IMR-90 (cell line): ENCODE data around the gene C14orf93. TPM values are rescaled to one million over a fixed set of nuclear protein-coding genes. Genes with fewer than 3 reads are reported as not detected.

Source experiments
- ATAC-seq: fragments of 200-7000 bp; cut with Tn5 transposase; 2 replicates; pipeline ENCODE4 v1.9.1; 2020; ENCODE audit warnings: low read depth, mild to moderate bottlenecking, moderate library complexity
- BruUV-seq: library from RNA; stranded (reverse); fragments of 400-500 nt; replicated peaks from 2 replicates; lab custom pipeline; 2021; lab: Mats Ljungman, UMichigan
- CTCF ChIA-PET: fragments of 300-600 bp; formaldehyde crosslinking; extraction: SDS; loops from one replicate; lab custom pipeline; 2021; ENCODE audit warnings: antibody characterized with exemption; lab: Yijun Ruan, JAX
- POLR2A ChIA-PET: fragments of 300-600 bp; sonication (Branson Sonifier 250); formaldehyde crosslinking; loops from one replicate; lab custom pipeline; 2022; ENCODE audit warnings: antibody characterized with exemption; ENCODE audit not compliant: unreplicated experiment; lab: Charles Lee
- DNase-seq: peaks from one replicate; pipeline ENCODE4 v3.0.0; 2013
- H2AFZ ChIP-seq: replicated peaks from 2 replicates; pipeline ENCODE3; 2013; ENCODE audit warnings: low read length, mild to moderate bottlenecking; ENCODE audit not compliant: poor library complexity
- H2AK5ac ChIP-seq: 2 replicates; pipeline ENCODE4 v1.6.1; 2013; ENCODE audit warnings: low read depth, low read length, inconsistent platforms
- H2AK9ac ChIP-seq: replicated peaks from 2 replicates; pipeline ENCODE3; 2013; ENCODE audit warnings: mild to moderate bottlenecking, low read depth, low read length, moderate library complexity; ENCODE audit not compliant: poor library complexity
- H2BK120ac ChIP-seq: 2 replicates; pipeline ENCODE4 v1.6.1; 2013; ENCODE audit warnings: low read depth, low read length, inconsistent platforms
- H2BK15ac ChIP-seq: 3 replicates; pipeline ENCODE4 v1.6.1; 2013; ENCODE audit warnings: low read depth, low read length, inconsistent platforms
- H2BK20ac ChIP-seq: 2 replicates; pipeline ENCODE4 v1.6.1; 2013; ENCODE audit warnings: low read depth, mild to moderate bottlenecking, inconsistent platforms, low read length, moderate library complexity
- H2BK5ac ChIP-seq: 2 replicates; pipeline ENCODE4 v1.6.1; 2013; ENCODE audit warnings: mild to moderate bottlenecking, low read depth, low read length, inconsistent platforms; ENCODE audit not compliant: poor library complexity, severe bottlenecking
- H3K14ac ChIP-seq: replicated peaks from 2 replicates; pipeline ENCODE4 v1.6.1; 2013; ENCODE audit warnings: low read depth, low read length, inconsistent platforms
- H3K18ac ChIP-seq: 2 replicates; pipeline ENCODE4 v1.6.1; 2013; ENCODE audit warnings: low read depth, low read length, control low read depth
- H3K23ac ChIP-seq: 2 replicates; pipeline ENCODE4 v1.6.1; 2013; ENCODE audit warnings: low read depth, low read length, inconsistent platforms
- H3K27ac ChIP-seq: 2 replicates; pipeline ENCODE4 v1.5.1; 2013; ENCODE audit warnings: mild to moderate bottlenecking, control low read depth, low read length; ENCODE audit not compliant: insufficient read depth
- H3K27me3 ChIP-seq: 2 replicates; pipeline ENCODE4 v1.6.1; 2013; ENCODE audit warnings: low read length; ENCODE audit not compliant: control insufficient read depth, insufficient read depth
- H3K36me3 ChIP-seq: 2 replicates; pipeline ENCODE4 v1.6.1; 2013; ENCODE audit warnings: low read length, mixed read lengths; ENCODE audit not compliant: control insufficient read depth, insufficient read depth
- H3K4ac ChIP-seq: 2 replicates; pipeline ENCODE4 v1.6.1; 2013; ENCODE audit warnings: low read depth, low read length, inconsistent platforms
- H3K4me1 ChIP-seq: 2 replicates; pipeline ENCODE4 v1.6.1; 2013; ENCODE audit warnings: low read length, mixed read lengths; ENCODE audit not compliant: control insufficient read depth, insufficient read depth
- H3K4me2 ChIP-seq: 2 replicates; pipeline ENCODE4 v1.6.1; 2013; ENCODE audit warnings: low read depth, mild to moderate bottlenecking, control low read depth, low read length, moderate library complexity
- H3K4me3 ChIP-seq: 2 replicates; pipeline ENCODE4 v1.5.1; 2013; ENCODE audit warnings: low read depth, mild to moderate bottlenecking, control low read depth, low read length, moderate library complexity; ENCODE audit not compliant: insufficient read depth
- H3K56ac ChIP-seq: 2 replicates; pipeline ENCODE4 v1.6.1; 2013; ENCODE audit warnings: low read length, inconsistent platforms; ENCODE audit not compliant: insufficient read depth; ENCODE audit errors: extremely low read depth
- H3K79me1 ChIP-seq, 2 experiments: 2 replicates each; pipeline ENCODE4 v1.6.1; 2013; ENCODE audit warnings: low read length in 2 of 2, inconsistent platforms in 1 of 2, low read depth in 1 of 2
- H3K9ac ChIP-seq: 2 replicates; pipeline ENCODE4 v1.6.1; 2013; ENCODE audit warnings: low read depth, low read length, control low read depth
- H3K9me1 ChIP-seq: 2 replicates; pipeline ENCODE4 v1.6.1; 2013; ENCODE audit warnings: low read length, inconsistent platforms; ENCODE audit not compliant: insufficient read depth
- H3K9me3 ChIP-seq: 2 replicates; pipeline ENCODE4 v1.6.1; 2013; ENCODE audit warnings: low read length; ENCODE audit not compliant: control insufficient read depth, insufficient read depth
- H4K20me1 ChIP-seq: 2 replicates; pipeline ENCODE4 v1.6.1; 2013; ENCODE audit warnings: low read length, inconsistent platforms; ENCODE audit not compliant: insufficient read depth
- H4K5ac ChIP-seq: 2 replicates; pipeline ENCODE4 v1.6.1; 2013; ENCODE audit warnings: mild to moderate bottlenecking, low read depth, low read length, control low read depth
- H4K8ac ChIP-seq, 2 experiments: 2 replicates each; pipeline ENCODE4 v1.6.1; 2013; ENCODE audit warnings: low read depth in 2 of 2, low read length in 2 of 2, control low read depth in 1 of 2, inconsistent platforms in 1 of 2
- H4K91ac ChIP-seq: 2 replicates; pipeline ENCODE4 v1.6.1; 2013; ENCODE audit warnings: low read depth, low read length, inconsistent platforms; ENCODE audit not compliant: insufficient read depth
- BHLHE40 ChIP-seq: fragments of 150-350 bp; IDR thresholded peaks from 2 replicates; pipeline ENCODE4 v1.6.1; 2016; ENCODE audit warnings: mild to moderate bottlenecking, low read depth, low read length
- CHD1 ChIP-seq: IDR thresholded peaks from 2 replicates; pipeline ENCODE4 v1.6.1; 2012; ENCODE audit warnings: low read depth, low read length, improper control_type of control experiment
- FOS ChIP-seq: fragments of 150-350 bp; IDR thresholded peaks from 2 replicates; pipeline ENCODE4 v1.6.1; 2016; ENCODE audit warnings: low read depth, low read length
- MAZ ChIP-seq: IDR thresholded peaks from 2 replicates; pipeline ENCODE4 v1.6.1; 2012; ENCODE audit warnings: low read depth, mild to moderate bottlenecking, low read length, improper control_type of control experiment, moderate library complexity, borderline replicate concordance
- MXI1 ChIP-seq: IDR thresholded peaks from 2 replicates; pipeline ENCODE4 v1.6.1; 2012; ENCODE audit warnings: low read depth, mild to moderate bottlenecking, low read length, moderate library complexity, borderline replicate concordance
- NFE2L2 ChIP-seq: fragments of 150-350 bp; IDR thresholded peaks from 2 replicates; pipeline ENCODE4 v1.6.1; 2016; ENCODE audit warnings: low read depth, mild to moderate bottlenecking, low read length
- RAD21 ChIP-seq: IDR thresholded peaks from 2 replicates; pipeline ENCODE4 v1.6.1; 2012; ENCODE audit warnings: low read length, improper control_type of control experiment
- RFX5 ChIP-seq: IDR thresholded peaks from 2 replicates; pipeline ENCODE4 v1.8.0; 2012; ENCODE audit warnings: low read depth, mild to moderate bottlenecking, low read length, moderate library complexity
- SMC3 ChIP-seq: fragments of 150-350 bp; IDR thresholded peaks from 2 replicates; pipeline ENCODE4 v1.6.1; 2016; ENCODE audit warnings: low read depth, mild to moderate bottlenecking, antibody characterized with exemption, low read length, moderate library complexity
- WGBS, 2 experiments: methylation state at CpG; one replicate each; pipeline versions ENCODE4 v1.1.5 to v1.1.7; 2013; ENCODE audit warnings: missing lambda C conversion rate in 2 of 2; ENCODE audit not compliant: insufficient read length in 1 of 2; ENCODE audit errors: extremely low coverage in 2 of 2; 5-methylcytosine and 5-hydroxymethylcytosine counted together
- dilution Hi-C: fragments of 300-500 bp; cut with HindIII; formaldehyde crosslinking; loops from one replicate; pipeline ENCODE4 v1.14.3; 2018; ENCODE audit warnings: low sequenced_read_pairs; ENCODE audit not compliant: unreplicated experiment
- in situ Hi-C: fragments of 300-500 bp; cut with MboI; formaldehyde crosslinking; loops from 3 replicates; pipeline ENCODE4 v1.14.3; 2019; ENCODE audit warnings: low sequenced_read_pairs, inconsistent platforms, mixed read lengths
- intact Hi-C: fragments of 100-400 bp; cut with micrococcal nuclease; formaldehyde crosslinking; loops from 2 replicates; pipeline ENCODE4 v1.10.0; 2022
- polyA plus RNA-seq, 3 experiments: library from polyadenylated mRNA; depleted of rRNA; stranded (reverse); fragments of >200 nt; gene quantifications; 2 replicates each; pipeline ENCODE4 v1.2.3, GENCODE V29; 2012; ENCODE audit warnings: low replicate concordance in 1 of 3
- total RNA-seq: library from RNA; depleted of rRNA; stranded (reverse); fragments of >200 nt; gene quantifications from 2 replicates; pipeline ENCODE4 v1.2.3, GENCODE V29; 2012
- TF ChIP-seq, protein P1 (sequence below): fragments of 150-350 bp; IDR thresholded peaks from 2 replicates; pipeline ENCODE4 v1.6.1; 2016; ENCODE audit warnings: low read depth, mild to moderate bottlenecking, low read length, moderate library complexity, borderline replicate concordance
- TF ChIP-seq, protein P2 (sequence below): fragments of 150-350 bp; IDR thresholded peaks from 2 replicates; pipeline ENCODE4 v1.6.1; 2017; ENCODE audit warnings: mild to moderate bottlenecking, antibody characterized with exemption, low read length, low read depth
- TF ChIP-seq, protein P3 (sequence below): conservative IDR thresholded peaks from 2 replicates; pipeline ENCODE4 v1.5.1; 2012; ENCODE audit warnings: mild to moderate bottlenecking, low read depth, low read length, improper control_type of control experiment

The C14orf93 gene
- total and polyA plus RNA-seq, 2 of the 4 experiments (the other 2 are of a cell fraction), result 5.4 to 5.7 TPM

DNA sequence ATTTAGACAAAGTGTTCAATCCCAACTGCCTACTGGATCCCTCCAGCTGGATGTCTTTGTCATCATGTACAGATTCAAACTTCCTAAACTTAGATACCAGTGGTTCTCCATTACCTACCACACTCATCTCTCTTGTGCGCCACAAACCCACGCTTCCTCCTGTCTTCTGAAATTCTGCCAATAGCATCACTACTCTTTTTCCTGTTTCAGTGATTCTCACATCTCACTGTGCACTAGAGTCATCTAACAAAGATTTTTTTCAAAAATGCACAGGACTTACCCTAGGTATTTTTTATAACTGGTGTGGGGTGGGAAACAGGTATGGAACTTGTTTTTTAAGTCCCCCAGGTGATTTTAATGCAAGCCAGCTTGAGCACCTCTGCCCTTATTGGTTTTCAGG lies 18.9 kb upstream of the C14orf93 start:
- BruUV-seq, result no TSS peak
- ChIA-PET POLR2A (interaction anchor here (0.6 kb wide), 1 partner anchor 12 kb away, joined by 3 read pairs; no protein-coding TSS in a partner anchor), CTCF (interaction anchor here (1.0 to 1.6 kb wide), 3 partner anchors 20 to 34 kb away, joined by 3 to 5 read pairs (median 3); no protein-coding TSS in a partner anchor)
- Histone ChIP-seq H3K4me1 (peaks cover 16% of the 10 kb centered on the region), H3K23ac (no peak overlapping the region; the same call in 1 of the 2 replicates), H3K9me1 (peaks cover 14% of the 10 kb centered on the region), H3K9ac (no peak overlapping the region), H3K18ac (no peak overlapping the region), H3K14ac (no peak overlapping the region), H2AFZ (no peak overlapping the region), H4K5ac (no peak overlapping the region), H2BK5ac (no peak overlapping the region), H2AK5ac (no peak overlapping the region), H4K91ac (no peak overlapping the region), H3K36me3 (peaks cover 28% of the 10 kb centered on the region), H2BK20ac (no peak overlapping the region), H3K4me3 (no peak overlapping the region), H2BK15ac (no peak overlapping the region), H2BK120ac (no peak overlapping the region), H4K20me1 (peaks cover 15% of the 10 kb centered on the region), H2AK9ac (no peak overlapping the region), H3K4me2 (no peak overlapping the region), H4K8ac (no peak overlapping the region), H3K56ac (no peak overlapping the region), H3K79me1 (peaks cover 31 to 49% of the 10 kb centered on the region in 2 experiments), H3K4ac (no peak overlapping the region), H3K9me3 (no peaks in the 10 kb centered on the region), H3K27me3 (no peaks in the 10 kb centered on the region), H3K27ac (no peak overlapping the region)
- ATAC-seq (no peak), DNase-seq (peak; percentile 61)
- WGBS, 2 experiments, result 62% methylated on average over 2 of the region's 2 CpGs; no CpG with 5 or more reads in 1 of the 2 experiments
- TF ChIP-seq FOS (no peak), MXI1 (no peak), BHLHE40 (no peak), CHD1 (no peak), SMC3 (no peak), RFX5 (no peak), MAZ (no peak), NFE2L2 (no peak), RAD21 (no peak)
- TF ChIP-seq, protein P1, sequence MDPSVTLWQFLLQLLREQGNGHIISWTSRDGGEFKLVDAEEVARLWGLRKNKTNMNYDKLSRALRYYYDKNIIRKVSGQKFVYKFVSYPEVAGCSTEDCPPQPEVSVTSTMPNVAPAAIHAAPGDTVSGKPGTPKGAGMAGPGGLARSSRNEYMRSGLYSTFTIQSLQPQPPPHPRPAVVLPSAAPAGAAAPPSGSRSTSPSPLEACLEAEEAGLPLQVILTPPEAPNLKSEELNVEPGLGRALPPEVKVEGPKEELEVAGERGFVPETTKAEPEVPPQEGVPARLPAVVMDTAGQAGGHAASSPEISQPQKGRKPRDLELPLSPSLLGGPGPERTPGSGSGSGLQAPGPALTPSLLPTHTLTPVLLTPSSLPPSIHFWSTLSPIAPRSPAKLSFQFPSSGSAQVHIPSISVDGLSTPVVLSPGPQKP, result no peak
- TF ChIP-seq, protein P2, sequence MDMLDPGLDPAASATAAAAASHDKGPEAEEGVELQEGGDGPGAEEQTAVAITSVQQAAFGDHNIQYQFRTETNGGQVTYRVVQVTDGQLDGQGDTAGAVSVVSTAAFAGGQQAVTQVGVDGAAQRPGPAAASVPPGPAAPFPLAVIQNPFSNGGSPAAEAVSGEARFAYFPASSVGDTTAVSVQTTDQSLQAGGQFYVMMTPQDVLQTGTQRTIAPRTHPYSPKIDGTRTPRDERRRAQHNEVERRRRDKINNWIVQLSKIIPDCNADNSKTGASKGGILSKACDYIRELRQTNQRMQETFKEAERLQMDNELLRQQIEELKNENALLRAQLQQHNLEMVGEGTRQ, result no peak
- TF ChIP-seq, protein P3, sequence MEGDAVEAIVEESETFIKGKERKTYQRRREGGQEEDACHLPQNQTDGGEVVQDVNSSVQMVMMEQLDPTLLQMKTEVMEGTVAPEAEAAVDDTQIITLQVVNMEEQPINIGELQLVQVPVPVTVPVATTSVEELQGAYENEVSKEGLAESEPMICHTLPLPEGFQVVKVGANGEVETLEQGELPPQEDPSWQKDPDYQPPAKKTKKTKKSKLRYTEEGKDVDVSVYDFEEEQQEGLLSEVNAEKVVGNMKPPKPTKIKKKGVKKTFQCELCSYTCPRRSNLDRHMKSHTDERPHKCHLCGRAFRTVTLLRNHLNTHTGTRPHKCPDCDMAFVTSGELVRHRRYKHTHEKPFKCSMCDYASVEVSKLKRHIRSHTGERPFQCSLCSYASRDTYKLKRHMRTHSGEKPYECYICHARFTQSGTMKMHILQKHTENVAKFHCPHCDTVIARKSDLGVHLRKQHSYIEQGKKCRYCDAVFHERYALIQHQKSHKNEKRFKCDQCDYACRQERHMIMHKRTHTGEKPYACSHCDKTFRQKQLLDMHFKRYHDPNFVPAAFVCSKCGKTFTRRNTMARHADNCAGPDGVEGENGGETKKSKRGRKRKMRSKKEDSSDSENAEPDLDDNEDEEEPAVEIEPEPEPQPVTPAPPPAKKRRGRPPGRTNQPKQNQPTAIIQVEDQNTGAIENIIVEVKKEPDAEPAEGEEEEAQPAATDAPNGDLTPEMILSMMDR, result no peak
- dilution Hi-C loops, result no loop called here
- in situ Hi-C loops, result no loop called here
- intact Hi-C loops, result no loop called here
